Fibroblast of the aortic adventitia (primary cell): Measurements from ENCODE around the gene SPINK6. TPM values are rescaled to one million over a fixed set of nuclear protein-coding genes. Genes with fewer than 3 reads are reported as not detected.

ENCODE experiments used
- DNase-seq: peaks from one replicate; pipeline ENCODE4 v3.0.0-alpha.2; 2010; ENCODE audit warnings: low read depth
- H3K4me3 ChIP-seq: 2 replicates; pipeline ENCODE4 v1.5.1; 2011; ENCODE audit warnings: low read depth, mild to moderate bottlenecking, control low read depth, low read length, moderate library complexity
- small RNA-seq: library from RNA; depleted of rRNA; stranded (forward); fragments of <200 nt; gene quantifications from one replicate; pipeline ENCODE3, GENCODE V24; 2012
- total RNA-seq: library from RNA; depleted of rRNA; stranded (reverse); fragments of >200 nt; gene quantifications from 2 replicates; pipeline ENCODE4 v1.2.3, GENCODE V29; 2012; ENCODE audit warnings: low replicate concordance
- TF ChIP-seq, protein P1 (sequence below): IDR thresholded peaks from 2 replicates; pipeline ENCODE4 v1.5.1; 2011; ENCODE audit warnings: mild to moderate bottlenecking, low read length, control low read depth, inconsistent platforms; ENCODE audit not compliant: insufficient read depth

SPINK6 gene
- total RNA-seq, 1 donor: not detected

DNA sequence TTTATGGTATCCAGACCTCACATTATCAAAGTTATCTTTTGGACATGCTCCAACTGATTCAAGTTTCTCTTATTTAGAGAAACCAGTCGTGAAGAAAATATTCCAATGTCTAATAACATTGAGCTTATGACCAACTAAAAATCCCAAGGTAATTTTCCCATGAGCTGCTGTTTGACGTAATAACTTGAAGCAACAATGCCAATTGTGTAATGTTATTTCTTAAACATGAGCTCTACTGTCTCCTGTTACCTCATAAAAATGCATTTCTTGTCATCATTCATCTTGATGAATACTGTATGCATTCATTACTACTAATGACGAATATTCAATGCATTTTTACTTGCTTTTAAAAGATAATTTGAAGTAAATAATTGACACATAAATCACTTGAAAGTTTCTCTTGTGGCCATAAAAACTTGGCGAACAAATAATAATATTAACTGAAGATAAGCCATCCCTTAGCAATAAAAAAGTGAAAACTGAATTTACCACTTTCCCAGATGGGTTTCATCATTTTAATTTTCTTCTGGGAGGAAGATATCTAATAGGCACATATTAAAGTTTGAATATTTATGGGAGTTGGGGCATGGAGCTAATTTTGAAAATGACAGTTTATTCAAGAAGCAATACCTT is 35.1 kb downstream of the SPINK6 start:
- no peak for DNase-seq
- no peak overlapping the region for H3K4me3 ChIP-seq
- TF ChIP-seq, protein P1, sequence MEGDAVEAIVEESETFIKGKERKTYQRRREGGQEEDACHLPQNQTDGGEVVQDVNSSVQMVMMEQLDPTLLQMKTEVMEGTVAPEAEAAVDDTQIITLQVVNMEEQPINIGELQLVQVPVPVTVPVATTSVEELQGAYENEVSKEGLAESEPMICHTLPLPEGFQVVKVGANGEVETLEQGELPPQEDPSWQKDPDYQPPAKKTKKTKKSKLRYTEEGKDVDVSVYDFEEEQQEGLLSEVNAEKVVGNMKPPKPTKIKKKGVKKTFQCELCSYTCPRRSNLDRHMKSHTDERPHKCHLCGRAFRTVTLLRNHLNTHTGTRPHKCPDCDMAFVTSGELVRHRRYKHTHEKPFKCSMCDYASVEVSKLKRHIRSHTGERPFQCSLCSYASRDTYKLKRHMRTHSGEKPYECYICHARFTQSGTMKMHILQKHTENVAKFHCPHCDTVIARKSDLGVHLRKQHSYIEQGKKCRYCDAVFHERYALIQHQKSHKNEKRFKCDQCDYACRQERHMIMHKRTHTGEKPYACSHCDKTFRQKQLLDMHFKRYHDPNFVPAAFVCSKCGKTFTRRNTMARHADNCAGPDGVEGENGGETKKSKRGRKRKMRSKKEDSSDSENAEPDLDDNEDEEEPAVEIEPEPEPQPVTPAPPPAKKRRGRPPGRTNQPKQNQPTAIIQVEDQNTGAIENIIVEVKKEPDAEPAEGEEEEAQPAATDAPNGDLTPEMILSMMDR: no peak

DNA sequence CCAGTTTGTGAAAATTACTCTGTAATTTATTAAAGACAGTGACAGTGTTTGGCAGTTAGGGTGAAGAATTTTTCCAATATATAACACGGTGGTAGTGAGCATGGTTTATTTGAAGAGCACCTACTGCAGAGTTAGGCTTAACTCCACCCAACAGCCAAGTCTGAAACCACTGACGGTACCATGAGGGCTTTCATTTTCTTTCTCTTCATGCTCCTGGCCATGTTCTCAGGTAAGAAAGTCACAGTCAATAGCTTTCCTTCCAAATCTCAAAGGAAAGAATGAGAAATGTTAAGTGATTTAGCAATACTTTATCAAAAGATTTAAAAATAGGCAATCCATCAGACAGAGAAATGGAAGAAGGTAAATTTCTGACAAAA is 35.6 kb downstream of the SPINK6 start, which contains the start of gene MARCOL:
Gene MARCOL (plus strand): TSS at position 108 of the 377 bp plus-strand sequence. CDS start 73 bp downstream, at position 181.
- H3K4me3 ChIP-seq: no peak within 1 kb of the TSS
- no peak for DNase-seq
- TF ChIP-seq, protein P1: no peak

DNA sequence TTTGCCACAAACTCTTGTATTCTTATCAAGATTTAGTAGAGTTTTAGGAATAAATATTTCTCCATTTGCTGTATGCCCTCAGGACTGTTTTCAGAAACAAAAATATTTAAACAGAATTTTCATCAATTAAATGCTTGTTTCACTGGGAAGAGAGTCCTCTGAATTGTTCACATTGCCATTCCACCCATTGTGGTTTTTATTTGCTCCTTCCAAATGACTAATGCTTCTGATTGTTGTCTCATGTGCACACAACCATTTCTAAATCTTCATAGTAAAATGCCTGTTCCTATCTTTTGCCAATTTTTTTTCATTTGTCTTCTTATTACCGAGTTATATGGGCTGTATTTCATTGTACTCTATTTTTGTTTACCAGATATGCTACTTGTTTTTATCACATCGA is 46.1 kb downstream of the SPINK6 start:
- TF ChIP-seq, protein P1: no peak
- H3K4me3 ChIP-seq: no peak overlapping the region
- DNase-seq: no peak

DNA sequence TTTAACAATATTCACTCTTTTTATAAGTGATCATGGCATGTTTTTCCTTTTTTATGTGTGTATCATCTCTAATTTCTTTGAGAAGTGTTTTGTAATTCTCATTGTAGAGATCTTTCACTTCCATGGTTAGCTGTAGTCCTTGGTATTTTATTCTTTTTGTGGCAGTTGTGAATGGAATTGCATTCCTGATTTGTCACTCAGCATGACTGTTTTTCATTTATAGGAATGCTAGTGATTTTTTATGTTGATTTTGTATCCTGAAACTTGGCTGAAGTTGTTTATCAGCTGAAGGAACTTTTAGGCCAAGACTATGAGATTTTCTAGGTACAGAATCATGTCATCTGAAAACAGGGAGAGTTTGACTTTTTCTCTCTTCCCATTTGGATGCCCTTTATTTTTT is 52.6 kb downstream of the SPINK6 start:
- TF ChIP-seq, protein P1: no peak
- no peak overlapping the region for H3K4me3 ChIP-seq
- DNase-seq: no peak

DNA sequence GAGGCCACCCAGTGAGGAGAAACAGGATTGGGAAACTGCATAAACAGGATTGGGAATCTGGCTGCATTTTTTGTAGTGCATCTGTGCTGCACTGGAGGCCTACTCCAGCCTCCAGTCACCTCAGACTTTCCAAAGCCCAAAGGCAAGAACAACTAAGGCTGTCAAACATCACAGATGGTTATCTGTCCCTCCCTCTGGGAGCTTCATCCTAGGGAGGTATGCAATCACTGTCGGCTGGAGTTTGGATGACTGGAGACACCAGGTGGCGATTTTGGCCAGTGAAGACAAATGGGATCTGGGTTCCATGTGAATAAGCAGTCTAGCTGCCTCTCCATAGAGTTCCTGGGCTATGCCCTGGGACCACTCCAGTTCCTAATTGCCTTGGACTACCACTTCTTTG is 56.4 kb downstream of the SPINK6 start:
- H3K4me3 ChIP-seq: no peak overlapping the region
- no peak for DNase-seq
- TF ChIP-seq, protein P1: no peak

DNA sequence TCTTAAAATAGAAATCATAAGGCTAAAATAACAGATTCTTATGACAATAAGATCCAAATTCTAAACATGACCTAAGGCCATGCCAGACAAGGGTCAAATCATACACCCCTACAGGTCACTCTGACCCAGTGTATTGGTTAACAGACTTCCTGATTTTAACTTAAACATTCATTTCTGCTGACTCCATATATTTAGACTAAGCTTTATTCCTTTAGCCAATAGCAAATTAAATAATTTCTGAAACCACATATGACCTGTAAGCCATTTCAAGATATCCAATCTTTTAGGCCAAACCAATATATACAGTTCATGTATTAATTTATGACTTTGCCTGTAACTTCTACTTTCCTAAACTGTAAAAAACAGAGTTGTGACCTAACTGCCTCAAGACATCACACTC is 58.4 kb downstream of the SPINK6 start:
- DNase-seq: no peak
- H3K4me3 ChIP-seq: no peak overlapping the region
- TF ChIP-seq, protein P1: no peak

Small RNA genes lying within 50 kb of the gene (small RNA-seq; reads per million reads assigned to genes)
- not detected for gene HMGN1P16

Other genes starting within 250 kb of the SPINK6 start
- gene SPINK5, start 139.1 kb upstream of the SPINK6 start, total RNA-seq: not detected in 2 replicates
- not detected in 2 replicates for gene SPINK14, start 34.5 kb upstream of the SPINK6 start, total RNA-seq
- not detected in 2 replicates for gene MARCOL, start 35.5 kb downstream of the SPINK6 start, total RNA-seq
- not detected in 2 replicates for gene SPINK13, start 65.8 kb downstream of the SPINK6 start, total RNA-seq
- gene SPINK7, start 109.4 kb downstream of the SPINK6 start, total RNA-seq: 0.41 TPM in 1 of 2 replicates, not detected in the other
- not detected in 2 replicates for gene SPINK9, start 132.5 kb downstream of the SPINK6 start, total RNA-seq
- 45.7 and 61.0 TPM in 2 replicates for gene FBXO38, start 180.9 kb downstream of the SPINK6 start, total RNA-seq